LNCAP (cell line): ENCODE data around the gene FHL1.

Experiments
- TF ChIP-seq, protein P1 (sequence below): fragments of 450-650 bp; IDR thresholded peaks from 2 replicates; pipeline ENCODE4 v1.5.1; 2017; ENCODE audit warnings: mild to moderate bottlenecking

The FHL1 gene

DNA sequence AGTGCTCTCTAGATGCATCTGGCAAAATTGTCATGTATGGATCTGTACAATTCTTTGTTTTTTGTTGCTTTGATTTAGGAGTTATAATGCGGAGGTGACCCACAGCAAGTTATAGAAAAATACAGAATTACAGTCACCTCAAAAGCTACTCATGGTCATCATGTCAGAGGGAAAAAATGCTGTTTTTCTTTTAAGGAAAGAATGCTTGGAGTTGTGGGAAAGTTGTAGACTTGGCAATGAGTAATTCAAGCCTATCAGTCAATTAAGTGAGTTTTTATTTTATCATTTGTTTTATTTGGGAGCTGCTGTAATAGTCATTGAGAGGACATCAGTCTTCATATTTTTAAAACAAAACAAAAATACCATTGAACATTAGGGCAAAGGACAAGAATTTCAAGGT is 16.4 kb downstream of the FHL1 start:
- TF ChIP-seq, protein P1, sequence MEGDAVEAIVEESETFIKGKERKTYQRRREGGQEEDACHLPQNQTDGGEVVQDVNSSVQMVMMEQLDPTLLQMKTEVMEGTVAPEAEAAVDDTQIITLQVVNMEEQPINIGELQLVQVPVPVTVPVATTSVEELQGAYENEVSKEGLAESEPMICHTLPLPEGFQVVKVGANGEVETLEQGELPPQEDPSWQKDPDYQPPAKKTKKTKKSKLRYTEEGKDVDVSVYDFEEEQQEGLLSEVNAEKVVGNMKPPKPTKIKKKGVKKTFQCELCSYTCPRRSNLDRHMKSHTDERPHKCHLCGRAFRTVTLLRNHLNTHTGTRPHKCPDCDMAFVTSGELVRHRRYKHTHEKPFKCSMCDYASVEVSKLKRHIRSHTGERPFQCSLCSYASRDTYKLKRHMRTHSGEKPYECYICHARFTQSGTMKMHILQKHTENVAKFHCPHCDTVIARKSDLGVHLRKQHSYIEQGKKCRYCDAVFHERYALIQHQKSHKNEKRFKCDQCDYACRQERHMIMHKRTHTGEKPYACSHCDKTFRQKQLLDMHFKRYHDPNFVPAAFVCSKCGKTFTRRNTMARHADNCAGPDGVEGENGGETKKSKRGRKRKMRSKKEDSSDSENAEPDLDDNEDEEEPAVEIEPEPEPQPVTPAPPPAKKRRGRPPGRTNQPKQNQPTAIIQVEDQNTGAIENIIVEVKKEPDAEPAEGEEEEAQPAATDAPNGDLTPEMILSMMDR = no peak

GRCh38 chrX:136165406-136165805 is 18.1 kb downstream of the FHL1 start:
- TF ChIP-seq, protein P1 = no peak

DNA sequence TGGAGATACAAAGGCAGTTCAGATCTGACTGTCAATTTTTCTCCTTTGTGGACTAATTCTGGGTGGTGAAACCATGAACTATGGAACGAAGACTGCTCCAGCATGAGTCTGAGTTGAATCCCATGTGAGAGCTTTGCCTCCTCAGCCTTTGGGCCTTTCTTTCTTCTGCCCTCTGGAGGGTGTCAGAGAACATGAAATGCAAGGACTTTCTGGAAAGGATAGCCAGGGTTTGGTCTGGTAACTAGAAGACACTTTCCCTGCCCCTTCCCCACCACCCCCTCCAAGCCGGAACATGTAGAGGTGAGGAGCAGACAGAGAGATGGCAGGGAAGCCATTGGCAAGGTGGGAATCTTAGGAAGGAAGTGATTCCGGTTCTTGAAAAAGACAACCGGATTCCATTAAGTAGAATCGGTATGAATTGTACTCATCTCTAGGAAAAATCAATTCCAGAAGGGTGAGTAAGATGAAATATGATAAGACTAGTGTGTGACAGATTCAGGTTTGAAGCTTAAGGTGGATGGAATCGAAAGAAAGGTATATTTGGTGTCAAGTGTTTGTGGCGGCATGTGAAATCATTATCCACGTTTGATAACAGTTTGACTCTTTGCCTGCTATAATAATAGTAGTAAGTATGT is 19.0 kb downstream of the FHL1 start:
- TF ChIP-seq, protein P1 = no peak; the same call in 1 of the 2 replicates

GRCh38 chrX:136168929-136169735 is 21.8 kb downstream of the FHL1 start:
- TF ChIP-seq, protein P1 = no peak

DNA sequence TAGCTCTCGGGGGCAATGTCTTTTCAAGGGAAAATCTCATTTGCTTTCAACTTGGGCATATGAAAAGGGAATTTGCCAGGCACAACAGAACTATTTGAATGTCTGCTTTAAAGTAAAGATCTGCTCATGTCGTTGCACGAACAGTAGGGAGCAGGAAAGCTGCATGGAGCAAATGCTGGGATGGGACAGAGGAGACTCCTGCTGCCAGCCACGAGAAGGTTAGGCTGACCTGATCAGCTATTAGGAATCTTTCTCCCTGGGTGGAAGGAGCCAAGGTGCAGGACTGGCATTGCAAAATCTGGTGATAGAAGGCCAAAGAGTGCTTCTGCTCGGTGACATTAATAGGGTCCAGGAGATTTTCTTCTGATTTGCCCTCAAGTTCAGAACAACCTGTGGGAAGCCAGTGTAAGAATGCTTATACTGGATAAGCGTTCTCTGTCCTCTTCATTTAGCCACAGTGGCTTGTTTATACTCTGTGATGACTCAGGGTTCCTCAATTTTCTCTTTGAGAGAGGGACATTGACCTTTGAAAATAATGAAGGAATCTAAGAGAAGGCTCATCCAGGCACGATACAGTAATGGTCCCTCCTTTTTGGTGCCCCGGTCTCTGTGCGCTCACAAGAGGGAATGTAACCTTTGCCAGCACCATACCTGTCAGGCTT is 22.9 kb downstream of the FHL1 start:
- TF ChIP-seq, protein P1 = no peak

- TF ChIP-seq, protein P1 = no peak
Observed at GRCh38 chrX:136171420-136171819, 24.1 kb downstream of the FHL1 start.

GRCh38 chrX:136176399-136176825 is 29.1 kb downstream of the FHL1 start:
- TF ChIP-seq, protein P1 = no peak
